Endometrium (tissue), 2 donors: ENCODE results near the gene MAGI1.
"Not testable (repeated sequence)": the region's sequence is repeated elsewhere in the genome, so short reads cannot be mapped to it uniquely, and the experiment has no call there.

ENCODE experiments used
- FAIRE-seq: peaks from 2 replicates; lab custom pipeline; 2012; peaks lifted over from hg19 to GRCh38; lab: Jason Lieb, UNC
- donor health status: control.
- donor health status: control.

MAGI1 gene

GRCh38 chr3:65561617-65562016 is 477.1 kb downstream of the MAGI1 start:
- no peak for FAIRE-seq

DNA sequence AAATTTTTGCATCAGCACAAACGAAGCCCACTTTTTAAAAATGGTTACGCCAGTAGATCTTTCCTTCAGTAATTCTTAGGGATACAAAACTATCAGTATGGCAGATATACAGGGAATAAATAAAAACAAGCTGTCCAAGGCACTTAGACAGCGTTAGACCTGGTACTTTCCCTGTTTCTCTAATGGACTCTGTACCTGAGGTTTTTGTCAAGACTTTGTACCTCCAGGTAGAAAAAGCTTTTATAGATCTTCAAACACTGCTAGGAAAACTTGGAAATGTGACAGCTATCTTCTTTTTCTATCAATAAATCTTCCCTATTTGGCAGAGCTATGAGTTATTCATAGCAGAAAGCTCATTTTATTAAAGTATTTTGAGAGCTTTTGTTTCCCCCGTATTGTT is 477.8 kb downstream of the MAGI1 start:
- no peak for FAIRE-seq

GRCh38 chr3:65560133-65560532 is 478.6 kb downstream of the MAGI1 start:
- no peak for FAIRE-seq

DNA sequence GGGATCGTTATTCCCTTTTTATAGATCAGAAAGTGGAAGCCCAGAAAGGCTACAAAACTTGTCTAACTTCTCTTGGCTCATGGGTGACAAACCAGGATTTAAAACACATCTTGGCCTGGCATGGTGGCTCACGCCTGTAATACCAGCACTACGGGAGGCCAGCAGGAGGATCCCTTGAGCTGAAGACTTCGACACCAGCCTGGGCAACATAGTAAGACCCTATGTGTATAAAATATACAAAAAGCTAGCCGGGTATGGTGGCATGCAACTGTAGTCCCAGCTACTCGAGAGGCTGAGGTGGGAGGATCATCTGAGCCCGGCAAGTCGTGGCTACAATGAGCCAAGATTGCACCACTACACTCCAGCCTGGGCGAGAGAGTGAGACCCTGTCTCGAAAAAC is 479.1 kb downstream of the MAGI1 start:
- no peak for FAIRE-seq

- FAIRE-seq: no peak
These were observed 479.9 kb downstream of the MAGI1 start for GRCh38 chr3:65558826-65559225.

DNA sequence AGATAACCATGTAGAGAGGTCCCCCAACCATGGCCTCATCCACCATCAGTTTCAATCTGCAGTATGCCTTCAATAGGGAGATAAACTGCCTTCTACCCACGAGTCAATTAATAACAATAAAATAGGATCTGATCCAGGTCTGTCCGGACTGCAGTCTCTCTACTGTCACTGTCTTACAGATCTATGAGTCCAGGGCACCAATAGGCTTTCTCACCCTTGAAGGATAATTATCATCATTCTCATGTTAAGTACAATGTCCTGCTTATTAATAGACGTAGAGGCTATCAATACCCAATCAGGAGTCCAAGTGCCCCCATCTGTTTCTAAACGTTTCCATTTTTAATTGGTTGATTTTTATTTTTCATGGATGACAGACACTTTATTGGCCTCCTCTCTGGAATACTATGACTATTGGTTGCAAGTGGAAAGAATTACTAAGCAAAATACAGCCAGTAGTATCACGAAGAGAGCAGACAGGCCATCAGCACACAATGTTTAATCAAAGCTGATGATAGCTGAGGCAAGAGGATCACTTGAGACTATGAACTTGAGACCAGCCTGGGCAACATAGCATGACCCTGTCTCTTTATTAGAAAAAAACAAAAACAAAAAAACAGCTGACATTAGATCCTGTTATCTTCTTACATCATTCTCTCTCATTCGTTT is 480.7 kb downstream of the MAGI1 start:
- no peak for FAIRE-seq

DNA sequence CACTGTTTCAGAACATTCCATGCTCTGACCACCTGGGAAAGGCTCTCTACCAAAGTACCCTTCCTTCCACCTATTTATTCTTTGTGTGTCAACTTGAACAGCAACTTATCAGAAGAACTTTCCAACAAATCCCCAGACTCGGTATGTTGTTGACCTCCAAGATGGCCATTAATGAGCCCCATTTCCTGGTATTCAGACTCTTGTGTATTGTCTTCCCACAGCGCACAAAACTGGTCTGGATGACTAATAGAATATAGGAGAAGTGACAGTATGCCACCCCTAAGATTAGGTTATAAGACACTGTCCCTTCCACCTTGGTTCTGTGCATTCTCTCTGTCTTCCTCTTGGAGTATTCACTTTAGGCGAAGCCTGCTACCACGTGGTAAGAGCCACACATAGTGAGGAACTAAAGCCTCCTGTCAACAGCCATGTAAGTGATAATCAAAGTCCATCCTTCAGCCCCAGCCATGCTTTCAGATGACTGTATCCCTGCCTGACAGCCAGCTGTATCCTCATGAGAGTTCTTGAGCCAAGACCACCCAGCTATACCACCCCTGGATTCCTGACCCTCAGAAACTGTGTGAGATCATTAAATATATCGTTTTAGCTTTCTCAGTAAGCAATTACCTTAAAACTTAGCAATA is 481.7 kb downstream of the MAGI1 start:
- FAIRE-seq: no peak

- no peak for FAIRE-seq
These were observed 486.3 kb downstream of the MAGI1 start for GRCh38 chr3:65552434-65552833.

- FAIRE-seq: no peak
These were observed 486.8 kb downstream of the MAGI1 start for GRCh38 chr3:65551945-65552344.

GRCh38 chr3:65550137-65550536 is 488.6 kb downstream of the MAGI1 start:
- no peak for FAIRE-seq

- FAIRE-seq: no peak
These were observed 489.1 kb downstream of the MAGI1 start for GRCh38 chr3:65549626-65549959.

DNA sequence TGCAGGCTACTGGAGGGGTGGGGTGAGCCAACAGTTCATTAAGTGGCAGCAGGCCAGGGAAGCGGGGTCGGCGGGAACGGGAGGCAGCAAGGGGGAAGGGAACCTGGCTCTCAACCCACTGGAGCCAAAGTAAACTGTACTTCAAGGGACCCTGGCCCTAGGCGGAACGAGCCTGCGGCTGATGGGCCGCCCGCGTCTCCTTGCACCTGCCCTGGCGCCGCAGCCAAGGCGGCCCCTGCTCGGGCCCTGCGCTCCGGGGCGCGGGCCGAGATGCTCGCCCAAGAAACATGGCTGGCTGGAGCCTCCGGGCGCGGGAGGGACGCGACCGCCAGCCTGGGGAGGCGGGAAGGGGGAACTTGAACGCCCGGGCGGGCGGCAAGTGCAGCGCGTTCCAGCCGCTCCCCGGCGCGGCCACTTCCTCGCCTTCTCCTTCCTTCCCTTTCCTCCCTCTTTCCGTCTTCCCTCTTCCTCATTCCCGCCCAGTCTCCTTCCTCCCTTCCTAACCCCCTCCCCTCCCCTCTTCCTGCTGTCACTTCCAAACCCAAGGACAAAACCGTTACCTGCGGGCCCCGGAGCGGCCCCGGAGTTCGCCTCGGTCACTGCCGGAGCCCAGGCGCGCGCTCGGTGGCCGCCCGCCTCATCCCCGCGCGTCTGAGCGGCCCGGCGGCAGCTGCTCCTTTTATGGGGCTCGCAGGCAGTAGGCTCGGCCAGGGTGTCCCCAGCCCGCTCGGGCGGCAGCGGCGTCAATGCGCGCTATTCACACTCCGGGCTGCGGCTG is 489.7 kb downstream of the MAGI1 start:
- no peak for FAIRE-seq

DNA sequence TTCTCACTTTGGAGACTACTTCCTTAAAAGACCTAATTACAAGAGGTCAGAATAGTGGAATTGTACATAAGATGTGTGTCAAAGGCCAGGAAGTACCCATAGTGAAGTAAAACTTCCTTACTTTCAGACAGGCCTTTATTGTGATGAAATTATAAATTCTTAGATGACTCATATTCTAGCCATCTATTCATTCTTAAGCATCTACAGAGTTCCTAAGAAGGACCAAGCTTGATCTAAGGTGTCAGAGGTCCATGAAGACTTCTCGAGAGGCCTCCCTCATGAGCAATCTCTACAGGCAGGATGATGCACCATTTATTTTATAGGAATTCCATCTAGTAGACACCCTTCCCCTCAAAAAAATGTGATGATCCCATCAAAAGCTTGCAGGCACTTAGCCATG is 493.3 kb downstream of the MAGI1 start:
- no peak for FAIRE-seq

DNA sequence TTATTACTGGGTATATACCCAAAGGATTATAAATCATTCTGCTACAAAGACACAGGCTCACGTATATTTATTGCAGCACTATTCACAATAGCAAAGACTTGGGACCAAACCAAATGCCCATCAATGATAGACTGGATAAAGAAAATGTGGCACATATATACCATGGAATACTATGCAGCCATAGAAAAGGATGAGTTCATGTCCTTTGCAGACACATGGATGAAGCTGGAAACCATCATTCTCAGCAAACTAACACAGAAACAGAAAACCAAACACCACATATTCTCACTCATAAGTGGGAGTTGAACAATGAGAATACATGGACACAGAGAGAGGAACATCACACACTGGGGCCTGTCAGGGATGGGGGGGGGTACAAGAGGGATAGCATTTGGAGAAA is 495.3 kb downstream of the MAGI1 start:
- FAIRE-seq: not testable (repeated sequence)

DNA sequence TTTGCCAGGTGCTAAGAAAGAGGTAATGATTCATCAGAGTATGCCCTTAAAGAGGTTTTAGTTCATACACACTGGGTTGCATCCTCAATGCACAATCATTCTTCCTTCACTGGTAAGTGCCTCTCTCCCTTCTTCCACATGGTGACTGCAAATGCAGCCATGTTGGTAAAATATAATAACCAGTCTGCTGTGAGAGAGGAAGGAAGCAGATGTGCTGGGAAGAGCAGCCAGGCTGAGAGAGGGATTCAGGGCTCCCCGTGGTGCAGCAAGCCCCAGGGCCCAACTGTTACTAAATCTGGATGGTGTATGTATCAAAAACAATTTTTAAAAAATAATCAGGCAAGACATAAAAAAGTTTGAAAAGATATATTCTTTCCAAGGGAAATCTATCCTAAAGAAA is 498.1 kb downstream of the MAGI1 start:
- no peak for FAIRE-seq

- no peak for FAIRE-seq
These were observed 499.1 kb downstream of the MAGI1 start for GRCh38 chr3:65539616-65540015.

DNA sequence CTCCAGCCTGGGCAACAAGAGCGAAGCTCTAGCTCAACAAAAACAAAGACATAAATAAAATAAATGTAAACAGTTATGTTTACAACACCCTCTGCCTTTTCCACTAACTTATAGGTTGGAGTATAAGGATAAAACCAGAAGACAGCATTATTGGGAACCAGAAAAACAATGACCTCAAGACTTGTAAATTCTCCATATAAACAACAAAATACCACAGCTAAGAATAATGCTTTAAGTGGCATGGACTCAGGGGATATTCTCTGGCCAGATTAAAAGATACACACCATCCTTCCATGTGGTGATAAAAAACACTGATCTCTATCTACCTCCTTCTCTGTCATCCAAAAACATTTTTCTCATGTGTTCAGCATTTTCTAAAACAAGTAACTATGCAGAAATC is 500.6 kb downstream of the MAGI1 start:
- FAIRE-seq: no peak

GRCh38 chr3:65537109-65537508 is 501.6 kb downstream of the MAGI1 start:
- FAIRE-seq: no peak

- no peak for FAIRE-seq
These were observed 503.5 kb downstream of the MAGI1 start for GRCh38 chr3:65535260-65535659.

- no peak for FAIRE-seq
These were observed 503.9 kb downstream of the MAGI1 start for GRCh38 chr3:65534805-65535204.

DNA sequence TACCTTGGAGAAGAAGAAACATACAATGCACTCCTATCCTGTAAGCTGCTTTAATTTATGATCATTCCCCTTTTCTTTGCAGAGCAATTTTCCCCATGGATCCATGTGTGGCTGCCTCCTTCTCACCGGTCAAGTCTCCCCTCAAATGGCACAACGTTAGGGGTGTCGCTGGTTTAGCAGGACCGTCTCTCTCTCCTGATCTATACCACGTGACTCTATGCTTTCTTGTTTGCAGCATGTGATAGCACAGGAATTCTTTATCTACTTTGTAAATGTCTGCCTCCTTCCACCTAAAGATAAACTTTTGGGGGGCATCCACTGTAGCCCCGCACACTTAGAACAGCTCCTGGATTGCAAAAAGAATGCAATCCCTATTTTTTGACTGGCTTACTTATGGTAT is 506.0 kb downstream of the MAGI1 start:
- FAIRE-seq: no peak

DNA sequence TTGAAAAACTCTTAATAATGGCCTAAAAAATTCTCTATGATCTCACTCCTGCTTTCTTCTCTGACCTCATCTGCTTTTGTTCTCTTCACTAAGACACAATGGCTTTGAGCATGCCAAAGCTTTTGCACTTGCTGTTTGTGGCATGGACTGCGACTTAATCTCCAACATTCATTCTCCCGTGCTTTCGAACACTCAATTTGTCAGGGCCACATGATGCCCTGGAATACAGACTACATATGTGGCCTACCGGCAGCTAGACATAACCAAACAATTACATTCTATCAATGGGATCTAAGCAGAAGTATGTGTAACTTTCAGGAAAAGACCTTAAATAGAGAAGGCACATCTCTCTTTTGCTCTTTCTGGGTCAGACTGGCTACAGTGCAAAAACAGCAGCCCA is 506.5 kb downstream of the MAGI1 start:
- FAIRE-seq: no peak

GRCh38 chr3:65531499-65531898 is 507.2 kb downstream of the MAGI1 start:
- FAIRE-seq: no peak

DNA sequence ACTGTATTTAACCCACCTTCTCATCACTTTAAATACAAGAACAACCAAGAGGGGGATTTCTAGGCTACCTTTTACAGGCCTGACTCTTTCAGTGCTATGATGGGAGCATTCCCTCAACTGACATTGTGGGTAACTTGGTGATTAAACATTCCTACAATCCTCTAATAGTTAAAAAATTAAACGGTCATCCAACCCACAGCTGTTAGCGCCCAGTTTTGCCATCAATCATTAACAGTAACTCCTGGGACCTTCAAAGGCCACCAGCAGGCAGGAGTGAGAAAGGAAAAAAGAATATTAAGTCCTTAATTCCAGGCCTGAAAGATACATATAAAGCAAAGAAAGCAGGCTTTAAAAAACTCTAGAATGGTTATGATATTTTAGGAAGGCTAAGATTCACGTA is 512.1 kb downstream of the MAGI1 start:
- FAIRE-seq: no peak
